COR-L47 (cell line): Measurements from ENCODE around the gene TEX26.

Experiments
- DNase-seq: peaks from one replicate; lab custom pipeline; 2025; lab: John Stamatoyannopoulos, UW

Gene TEX26

GRCh38 chr13:30976025-30976424, 43.6 kb downstream of the TEX26 start:
- no peak for DNase-seq

DNA sequence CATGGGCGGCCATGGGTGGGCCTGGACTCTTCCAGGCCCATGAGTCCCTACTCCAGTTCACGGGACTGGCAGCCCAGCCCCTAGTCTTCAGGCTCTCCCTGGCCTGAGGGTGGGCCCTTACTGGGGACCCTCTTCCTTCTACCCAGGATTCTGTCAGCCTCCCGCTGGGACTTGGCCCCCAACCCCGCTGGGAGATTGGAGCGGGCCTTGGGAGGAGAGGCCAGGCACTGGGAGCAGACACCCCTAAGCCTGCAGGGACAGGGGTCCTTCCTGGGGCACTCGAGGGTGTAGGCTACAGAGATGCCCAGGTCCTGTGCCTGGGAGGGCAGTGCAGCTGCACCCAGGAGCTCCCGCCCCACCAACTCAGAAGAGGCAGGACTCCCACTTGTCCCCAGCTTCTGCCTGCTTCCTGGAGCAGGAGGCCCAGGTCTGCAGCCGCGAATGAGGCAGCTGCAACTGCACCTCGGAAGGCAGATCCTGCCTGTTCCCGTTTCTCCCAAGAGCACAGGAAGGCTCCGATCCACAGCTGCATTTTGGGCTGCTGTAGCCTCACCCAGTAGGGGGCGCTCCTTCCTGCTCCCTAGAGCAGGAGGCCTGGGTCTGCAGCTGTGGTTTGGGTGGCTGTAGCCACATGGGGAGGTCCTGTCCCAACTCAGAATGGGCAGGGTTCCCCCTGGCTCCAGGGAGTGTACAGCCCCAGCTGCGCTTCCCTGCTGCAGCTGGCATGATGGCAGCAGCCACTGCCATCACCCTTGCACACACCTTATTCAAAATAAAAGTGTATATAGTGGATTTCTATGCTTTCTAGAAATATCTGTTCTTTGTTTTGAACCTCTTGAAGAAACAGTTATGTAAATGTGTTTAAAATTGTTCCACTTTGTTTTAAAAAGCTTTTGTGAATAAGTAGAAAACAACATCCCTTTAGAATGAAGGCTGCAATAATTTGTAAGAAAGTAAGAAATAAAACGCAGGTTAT, 46.8 kb downstream of the TEX26 start:
- DNase-seq = peak; percentile 5

GRCh38 chr13:30982506-30982905, 50.0 kb downstream of the TEX26 start:
- no peak for DNase-seq

DNA sequence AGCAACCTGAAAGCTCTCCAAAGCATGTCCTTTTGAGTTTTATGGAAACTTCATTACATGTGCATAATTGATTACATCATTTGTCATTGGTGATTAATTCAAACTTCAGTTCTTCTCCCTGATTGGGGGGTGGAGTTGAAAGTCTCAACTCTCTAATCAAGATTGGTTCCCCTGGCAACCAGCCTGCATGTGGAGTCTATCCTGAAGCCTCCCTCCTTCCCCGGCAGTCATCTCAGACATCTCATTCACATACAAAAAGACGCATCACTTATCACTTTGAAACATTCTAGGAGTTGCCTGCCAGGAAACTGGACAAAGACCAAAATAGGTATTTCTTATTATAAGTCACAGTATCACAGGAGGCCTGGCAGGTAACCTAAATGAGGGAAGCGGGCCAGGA, 50.5 kb downstream of the TEX26 start:
- no peak for DNase-seq

DNA sequence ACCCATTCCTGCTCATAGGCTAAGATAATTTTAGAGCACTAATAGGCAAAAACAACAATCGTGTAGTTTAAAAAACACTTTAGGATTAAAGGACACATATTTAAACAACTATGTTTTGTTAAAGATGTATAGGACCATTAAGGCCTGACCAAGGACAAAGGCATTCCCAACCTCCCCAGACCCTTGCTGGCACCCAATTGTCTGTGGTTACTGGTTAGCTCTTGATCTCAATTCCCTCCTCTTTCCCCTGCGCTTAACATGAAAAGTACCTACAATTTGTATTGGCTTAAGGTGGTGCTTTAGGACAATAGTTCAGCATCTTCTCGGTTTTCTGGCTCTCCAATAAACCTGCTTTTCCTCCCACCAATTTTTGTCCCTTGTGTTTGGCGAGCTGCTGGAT, 51.0 kb downstream of the TEX26 start:
- no peak for DNase-seq

- no peak for DNase-seq
Observed at GRCh38 chr13:30984620-30985019, 52.2 kb downstream of the TEX26 start.

DNA sequence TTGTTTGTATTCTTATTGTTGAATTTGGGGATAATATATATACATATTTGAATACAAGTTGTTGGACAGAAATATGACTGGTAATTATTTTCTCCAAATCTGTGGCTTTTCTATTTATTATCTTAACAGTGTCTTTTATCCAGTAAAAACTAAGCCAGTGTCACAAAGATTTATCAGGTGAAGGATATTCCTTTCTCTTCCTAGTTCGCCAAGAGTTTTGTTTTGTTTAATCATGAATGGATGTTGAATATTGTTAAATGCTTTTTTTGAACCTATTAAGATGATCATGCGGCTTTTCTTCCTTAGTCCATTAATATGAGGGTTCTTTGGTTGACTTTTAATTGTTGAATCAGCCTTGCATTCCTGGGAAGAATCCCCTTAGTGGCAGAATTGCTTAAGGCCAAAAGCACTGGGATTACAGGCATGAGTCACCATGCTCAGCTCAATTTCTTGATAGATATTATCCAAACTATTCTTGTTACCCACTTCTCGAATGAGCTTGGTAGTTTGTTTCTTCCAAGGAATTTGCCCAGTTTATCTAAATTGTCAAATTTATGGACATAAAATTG, 53.3 kb downstream of the TEX26 start:
- DNase-seq = no peak

DNA sequence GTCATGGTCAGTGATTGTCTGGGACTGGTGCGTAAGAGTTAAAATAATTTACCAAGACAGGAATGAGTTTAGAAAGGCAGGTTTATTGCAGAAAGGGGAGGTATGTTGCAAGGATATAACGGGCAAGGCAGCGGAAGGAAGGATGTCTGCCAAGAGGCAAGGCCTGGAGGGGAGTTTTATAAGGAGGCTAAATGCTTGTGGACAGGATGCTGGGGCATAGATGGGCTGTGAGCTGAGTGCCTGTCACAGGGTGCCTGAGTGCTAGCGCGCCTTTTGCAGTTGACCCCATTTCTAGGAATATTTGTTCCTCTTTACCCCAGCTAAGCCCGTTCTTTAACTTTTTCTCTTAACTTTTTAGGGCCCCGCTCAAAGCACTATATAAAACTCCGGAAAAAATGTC, 58.7 kb downstream of the TEX26 start:
- no peak for DNase-seq

- DNase-seq = no peak
Observed at GRCh38 chr13:30991922-30992321, 59.5 kb downstream of the TEX26 start.

GRCh38 chr13:30995331-30995730, 62.9 kb downstream of the TEX26 start:
- DNase-seq = no peak

DNA sequence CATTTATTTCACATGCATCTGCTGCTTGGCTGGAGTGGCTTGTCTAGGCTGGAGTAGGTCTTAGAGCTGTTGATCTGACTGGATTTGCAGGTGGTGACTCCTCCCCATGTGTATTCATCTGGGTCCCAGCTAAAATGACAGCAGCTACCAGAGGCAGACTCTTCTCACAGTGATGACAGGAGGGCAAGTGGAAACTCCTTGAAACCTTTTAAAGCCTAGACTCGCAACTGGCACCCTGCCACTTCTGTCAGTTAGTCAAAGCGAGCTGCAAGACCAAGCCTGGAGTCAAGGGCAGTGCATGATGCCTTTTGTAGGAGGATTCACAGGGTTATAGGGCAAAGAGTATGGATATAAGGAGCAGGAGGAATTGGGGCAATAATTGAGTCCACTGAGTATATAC, 65.2 kb downstream of the TEX26 start:
- DNase-seq = no peak

- DNase-seq = peak; percentile 58
Observed at GRCh38 chr13:30998136-30999088, 66.0 kb downstream of the TEX26 start.

DNA sequence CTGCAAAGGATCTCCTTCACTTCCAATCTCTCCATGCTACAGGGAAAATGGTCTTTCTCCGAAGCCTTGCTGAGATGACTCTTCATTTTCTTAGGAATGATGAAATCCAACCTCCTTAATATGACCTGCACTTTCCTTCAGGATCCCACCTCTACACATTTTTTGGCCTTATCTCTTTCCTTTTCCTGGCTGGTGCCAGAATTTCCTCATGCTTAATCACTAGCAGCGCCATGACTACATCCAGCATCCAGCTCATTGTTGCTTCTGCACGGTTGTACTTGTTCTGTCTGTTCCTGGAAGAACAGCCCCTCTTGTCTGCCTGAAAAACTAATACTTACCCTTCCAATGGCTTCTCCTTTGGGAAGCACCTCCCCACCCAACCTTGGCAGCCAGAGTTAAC, 68.4 kb downstream of the TEX26 start:
- DNase-seq = no peak

DNA sequence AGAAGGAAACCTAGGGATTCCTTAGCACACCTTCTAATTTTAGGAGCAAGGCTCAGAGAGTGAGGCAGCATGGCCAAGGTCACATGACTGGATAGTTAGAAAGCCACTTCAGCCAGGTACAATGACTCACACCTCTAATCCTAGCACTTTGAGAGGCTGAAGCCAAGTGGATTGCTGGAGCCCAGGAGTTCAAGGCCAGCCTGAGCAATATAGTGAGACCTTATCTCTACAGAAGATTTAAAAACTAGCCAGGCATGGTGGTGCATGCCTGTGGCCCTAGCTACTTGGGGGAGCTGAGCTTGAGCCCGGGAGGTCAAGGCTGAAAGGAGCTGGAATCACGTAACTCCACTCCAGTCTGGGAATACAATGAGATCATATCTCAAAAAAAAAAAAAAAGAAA, 69.2 kb downstream of the TEX26 start:
- no peak for DNase-seq

DNA sequence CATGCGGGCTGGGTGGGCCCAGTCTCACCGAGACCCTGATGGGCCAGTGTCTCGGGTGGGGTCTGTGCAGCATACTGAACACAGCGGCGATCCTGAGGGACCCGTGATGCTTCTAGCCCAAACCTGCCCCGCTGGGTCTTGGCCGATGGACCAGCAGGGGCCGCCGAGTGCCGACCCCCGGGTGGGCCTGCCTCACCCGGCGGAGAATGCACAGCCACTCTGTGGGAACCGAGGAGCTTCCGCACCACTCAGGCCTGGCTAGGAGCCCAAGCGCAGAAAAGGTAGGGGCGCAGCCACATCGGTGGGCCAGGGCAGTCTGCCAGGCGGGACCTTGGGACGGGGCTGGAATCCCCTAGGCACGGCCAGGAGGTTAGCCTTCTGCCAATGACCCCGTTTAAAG, 72.6 kb downstream of the TEX26 start:
- DNase-seq = no peak

GRCh38 chr13:31007417-31007816, 75.0 kb downstream of the TEX26 start:
- DNase-seq = no peak

DNA sequence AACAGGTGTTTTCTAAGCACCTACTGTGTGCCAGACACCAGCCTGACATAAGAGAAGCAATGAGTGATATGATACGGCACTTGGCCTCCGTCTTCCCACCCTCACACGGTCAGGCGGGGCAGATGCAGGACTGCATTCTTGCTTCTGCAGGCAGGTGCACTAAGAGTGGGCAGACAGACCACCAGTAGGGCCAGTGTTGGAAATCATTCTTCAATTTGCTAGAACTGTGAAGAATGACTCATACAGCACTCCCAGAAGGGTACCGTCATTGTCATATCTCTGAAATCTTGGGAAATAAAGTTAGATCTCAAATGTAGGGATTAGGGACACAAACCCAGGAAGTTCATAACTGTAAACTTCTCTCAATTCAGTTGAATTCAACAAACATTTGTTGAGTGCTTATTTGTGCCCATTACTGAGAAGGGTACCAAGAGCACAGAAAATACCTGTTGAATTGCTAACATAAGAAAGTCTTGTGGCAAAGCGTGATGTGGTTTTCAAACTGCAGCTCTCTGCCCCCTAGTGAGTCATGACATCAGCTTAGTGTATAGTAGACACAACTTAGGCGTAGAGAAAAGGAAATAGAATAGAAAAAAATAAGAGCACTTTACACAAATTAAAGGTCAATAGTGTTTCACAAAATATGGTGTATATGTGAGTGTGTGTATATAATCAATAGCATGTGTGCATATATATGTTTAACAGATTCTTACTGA, 76.1 kb downstream of the TEX26 start:
- DNase-seq = no peak

- no peak for DNase-seq
Observed at GRCh38 chr13:31009166-31009565, 76.7 kb downstream of the TEX26 start.

GRCh38 chr13:31010296-31010695, 77.8 kb downstream of the TEX26 start:
- DNase-seq = no peak

GRCh38 chr13:31011193-31011860, 78.9 kb downstream of the TEX26 start:
- no peak for DNase-seq
